ENCODE results near the gene DAB2.

DNA sequence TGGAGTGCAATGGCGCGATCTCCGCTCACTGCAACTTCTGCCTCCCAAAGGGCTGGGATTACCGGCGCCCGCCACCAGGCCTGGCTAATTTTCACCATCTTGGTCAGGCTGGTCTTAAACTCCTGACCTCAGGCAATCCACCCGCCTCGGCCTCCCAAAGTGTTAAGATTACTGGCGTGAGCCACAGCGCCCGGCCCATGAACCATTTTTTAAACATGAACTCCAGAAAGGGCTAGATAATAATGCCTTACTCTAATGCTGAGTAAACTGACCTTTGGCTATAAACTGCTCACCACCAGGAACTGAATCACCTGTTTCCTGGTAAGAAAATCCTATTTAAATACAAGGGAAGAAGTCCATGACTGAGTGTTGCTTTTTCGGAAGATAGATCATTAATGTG is 23.2 kb upstream of the DAB2 start:
- TF ChIP-seq CTCF (IDR thresholded peaks at IDR 0.05) (no peak), POLR2A (IDR thresholded peaks at IDR 0.05) (no peak)

Data from thyroid gland (tissue), 4 donors.